ENCODE results near the gene ZNF248.

Gene ZNF248

DNA sequence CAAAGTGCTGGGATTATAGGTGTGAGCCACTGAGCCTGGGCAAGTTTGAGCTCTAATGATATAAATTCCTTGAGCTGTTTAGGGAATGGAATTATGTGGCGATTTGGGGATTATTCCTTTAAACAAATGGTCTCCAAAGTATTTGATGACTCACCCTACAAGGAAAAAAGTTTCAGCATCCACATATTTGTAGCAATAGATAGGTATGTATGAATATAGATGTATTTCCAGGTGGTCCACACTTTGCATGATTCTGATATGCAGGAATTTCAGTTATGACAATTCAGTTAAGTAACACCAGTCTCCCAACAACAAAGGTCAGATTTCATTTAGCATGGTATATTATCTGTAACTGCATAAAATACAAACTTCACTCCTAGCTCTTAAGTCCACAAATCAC is 92.2 kb downstream of the ZNF248 start:
- TF ChIP-seq, protein P1, sequence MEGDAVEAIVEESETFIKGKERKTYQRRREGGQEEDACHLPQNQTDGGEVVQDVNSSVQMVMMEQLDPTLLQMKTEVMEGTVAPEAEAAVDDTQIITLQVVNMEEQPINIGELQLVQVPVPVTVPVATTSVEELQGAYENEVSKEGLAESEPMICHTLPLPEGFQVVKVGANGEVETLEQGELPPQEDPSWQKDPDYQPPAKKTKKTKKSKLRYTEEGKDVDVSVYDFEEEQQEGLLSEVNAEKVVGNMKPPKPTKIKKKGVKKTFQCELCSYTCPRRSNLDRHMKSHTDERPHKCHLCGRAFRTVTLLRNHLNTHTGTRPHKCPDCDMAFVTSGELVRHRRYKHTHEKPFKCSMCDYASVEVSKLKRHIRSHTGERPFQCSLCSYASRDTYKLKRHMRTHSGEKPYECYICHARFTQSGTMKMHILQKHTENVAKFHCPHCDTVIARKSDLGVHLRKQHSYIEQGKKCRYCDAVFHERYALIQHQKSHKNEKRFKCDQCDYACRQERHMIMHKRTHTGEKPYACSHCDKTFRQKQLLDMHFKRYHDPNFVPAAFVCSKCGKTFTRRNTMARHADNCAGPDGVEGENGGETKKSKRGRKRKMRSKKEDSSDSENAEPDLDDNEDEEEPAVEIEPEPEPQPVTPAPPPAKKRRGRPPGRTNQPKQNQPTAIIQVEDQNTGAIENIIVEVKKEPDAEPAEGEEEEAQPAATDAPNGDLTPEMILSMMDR (IDR thresholded peaks at IDR 0.05; ENCODE audit: low read depth, low read length) = no peak
- DNase-seq (ENCODE audit: extremely low read depth, low read depth) = no peak

DNA sequence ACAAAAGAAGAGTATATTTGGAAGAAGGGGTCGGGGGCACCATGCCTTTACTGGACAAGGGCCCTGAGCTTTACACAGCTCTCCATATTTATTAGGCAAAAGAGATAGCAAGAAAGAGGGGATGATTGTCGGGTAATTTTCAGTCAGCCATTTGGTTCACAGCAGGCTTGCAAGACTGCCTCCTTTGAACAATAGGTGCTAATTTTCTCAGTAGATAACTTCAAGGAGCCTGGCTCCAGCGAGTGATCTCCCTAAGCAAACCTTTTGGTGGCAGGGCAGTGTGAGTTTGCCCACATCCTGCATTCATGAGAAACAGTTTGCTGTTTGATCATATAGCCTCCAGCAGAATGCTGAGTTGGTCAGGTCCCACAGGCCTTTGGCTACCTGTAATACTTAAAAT is 94.3 kb downstream of the ZNF248 start:
- TF ChIP-seq, protein P1 (IDR thresholded peaks at IDR 0.05; ENCODE audit: low read depth, low read length) = no peak
- DNase-seq (ENCODE audit: extremely low read depth, low read depth) = no peak

DNA sequence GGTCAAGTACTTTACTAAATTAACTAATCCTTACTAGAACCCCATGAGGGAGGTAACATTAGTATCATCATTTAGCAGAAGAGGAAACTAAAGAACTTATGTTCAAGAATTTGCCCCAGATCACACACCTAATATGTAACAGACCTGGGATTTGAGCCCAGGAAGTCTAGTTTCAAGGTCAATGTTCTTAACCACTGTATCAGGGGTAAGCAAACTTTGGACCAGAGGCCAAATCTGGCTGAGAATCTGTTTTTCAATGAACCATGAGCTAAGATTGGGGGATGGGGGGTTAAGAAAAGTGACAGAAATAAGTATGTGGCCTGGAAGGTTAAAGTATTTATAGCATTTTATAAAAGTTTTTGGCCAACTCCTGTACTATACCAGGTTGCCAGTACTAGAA is 95.1 kb downstream of the ZNF248 start:
- TF ChIP-seq, protein P1 (IDR thresholded peaks at IDR 0.05; ENCODE audit: low read depth, low read length) = no peak
- no peak for DNase-seq (ENCODE audit: extremely low read depth, low read depth)

DNA sequence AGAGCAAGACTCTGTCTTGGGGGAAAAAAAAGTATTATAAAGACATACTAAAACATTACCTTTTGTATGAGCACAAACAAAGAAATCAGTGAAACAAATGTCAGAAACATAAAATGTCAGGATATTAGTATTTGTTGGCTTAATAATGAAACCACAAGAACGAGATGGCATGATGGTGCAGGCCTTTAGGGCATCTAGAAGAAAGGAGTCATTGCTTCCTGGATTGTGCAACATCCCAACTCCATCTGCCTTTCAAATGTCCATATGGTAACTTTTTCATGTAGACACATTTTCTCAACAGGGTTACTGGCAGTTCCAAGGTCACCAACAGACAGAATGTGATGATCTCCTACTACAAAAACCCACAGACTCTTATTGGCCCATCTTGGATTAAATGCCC is 96.6 kb downstream of the ZNF248 start:
- TF ChIP-seq, protein P1 (IDR thresholded peaks at IDR 0.05; ENCODE audit: low read depth, low read length) = no peak

DNA sequence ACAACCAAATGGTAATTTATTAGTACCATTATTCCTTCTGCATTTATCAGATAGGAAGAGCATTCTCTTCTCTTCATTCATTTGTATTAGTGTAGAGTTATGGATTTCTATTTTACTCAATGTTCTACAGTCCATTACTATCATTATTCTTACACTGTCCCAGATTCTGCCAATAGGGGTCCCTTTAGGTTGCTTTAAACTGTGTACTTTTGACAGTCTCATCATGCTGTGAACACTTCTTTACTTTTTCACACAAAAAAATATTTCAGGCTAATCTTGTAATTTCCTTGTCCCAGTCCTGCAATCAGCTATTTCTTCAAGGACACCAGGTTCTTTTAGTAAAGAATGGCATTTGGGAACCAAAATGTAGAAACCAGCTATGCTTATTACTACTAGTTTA is 99.3 kb downstream of the ZNF248 start:
- DNase-seq (ENCODE audit: extremely low read depth, low read depth) = no peak
- TF ChIP-seq, protein P1 (IDR thresholded peaks at IDR 0.05; ENCODE audit: low read depth, low read length) = no peak

More for the DNA sequence above, 96.6 kb downstream of the ZNF248 start:
- DNase-seq (ENCODE audit: extremely low read depth, low read depth) = no peak

DNA sequence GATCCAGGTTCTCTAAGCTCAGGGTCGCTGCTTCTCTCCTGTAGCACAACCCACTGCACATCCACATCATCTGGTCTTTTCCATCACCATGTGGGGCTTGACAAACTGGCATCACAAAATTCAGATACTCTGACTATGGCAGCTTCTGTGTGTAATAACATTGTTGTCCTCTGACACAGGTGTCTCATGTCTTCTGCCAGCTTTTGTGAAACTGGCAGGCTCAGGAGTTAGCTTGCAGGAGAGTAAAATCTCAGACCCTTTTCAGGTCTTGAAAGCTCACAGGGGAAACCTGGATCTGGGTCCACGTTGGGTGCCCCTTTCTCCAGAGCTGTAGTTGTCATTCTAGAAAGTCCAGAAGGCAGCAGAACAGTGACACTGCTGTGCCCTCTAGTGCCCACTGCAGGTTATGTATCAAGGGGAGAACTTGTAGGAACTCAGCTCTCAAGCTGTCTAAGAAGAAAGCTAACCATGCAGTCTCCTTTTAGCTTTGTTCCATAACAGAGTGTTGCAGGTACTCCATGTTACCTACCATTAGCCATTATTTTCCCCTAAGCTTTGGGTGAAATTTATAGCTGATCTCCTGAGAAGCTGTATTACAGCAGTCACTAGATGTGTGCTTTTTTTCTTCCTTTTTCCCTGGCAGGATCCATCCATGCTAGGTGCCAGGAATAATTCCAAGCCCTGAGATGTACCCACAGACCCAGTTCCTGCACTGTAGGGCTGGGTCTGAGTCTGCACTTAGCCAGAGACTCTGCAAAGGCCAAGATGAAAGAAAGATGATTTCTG is 102.7 kb downstream of the ZNF248 start:
- DNase-seq (ENCODE audit: extremely low read depth, low read depth) = no peak
- TF ChIP-seq, protein P1 (IDR thresholded peaks at IDR 0.05; ENCODE audit: low read depth, low read length) = peak; percentile 35

DNA sequence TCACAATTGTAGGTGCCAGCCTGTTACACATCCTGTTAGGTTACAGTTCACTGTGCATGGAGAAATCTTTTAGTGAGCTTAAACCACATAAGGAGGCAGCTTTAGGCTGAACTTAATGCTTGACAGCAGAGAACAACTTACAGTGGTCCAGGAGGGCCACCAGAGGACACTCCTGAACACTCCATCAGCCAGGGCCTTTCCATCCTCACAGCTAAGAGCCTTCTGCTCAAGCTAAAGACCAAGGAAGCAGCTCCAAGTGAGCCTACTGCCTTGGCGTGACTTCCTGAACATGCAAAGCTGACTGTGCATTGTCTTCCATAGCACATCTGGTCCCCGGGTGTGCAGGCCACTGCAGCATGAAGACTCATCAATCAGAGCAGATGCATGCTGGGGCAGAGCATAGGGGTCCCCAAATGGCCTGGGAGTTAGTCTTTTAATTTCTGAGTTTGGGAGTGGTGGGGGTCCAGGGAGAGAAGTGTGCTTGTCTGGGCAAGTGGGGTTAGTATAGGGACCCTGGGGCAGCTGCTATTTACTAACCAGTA is 105.0 kb downstream of the ZNF248 start:
- TF ChIP-seq, protein P1 (IDR thresholded peaks at IDR 0.05; ENCODE audit: low read depth, low read length) = no peak
- no peak for DNase-seq (ENCODE audit: extremely low read depth, low read depth)

Measured in AG09319 (cell line).